ENCODE data around the gene VAV3.

The VAV3 gene

GRCh38 chr1:107838056-107838455, 126.9 kb downstream of the VAV3 start:
- no peak for DNase-seq
- Histone ChIP-seq H3K27me3 (replicated peaks) (no peaks in the 10 kb centered on the region), H3K27ac (no peak overlapping the region), H3K36me3 (replicated peaks) (no peaks in the 10 kb centered on the region), H3K4me3 (ENCODE audit: low read depth, low read length) (no peak overlapping the region)
- no peak for TF ChIP-seq CTCF (IDR thresholded peaks at IDR 0.05; ENCODE audit: low read depth, low read length, missing control alignments)
- in situ Hi-C loops (cut with HindIII; ENCODE audit: low pct_ligation_motif_present, low sequenced_read_pairs) = no loop called here

- no peak for DNase-seq
- Histone ChIP-seq H3K36me3 (replicated peaks) (no peaks in the 10 kb centered on the region), H3K27me3 (replicated peaks) (no peaks in the 10 kb centered on the region), H3K27ac (no peak overlapping the region), H3K4me3 (ENCODE audit: low read depth, low read length) (no peak overlapping the region)
- in situ Hi-C loops (cut with HindIII; ENCODE audit: low pct_ligation_motif_present, low sequenced_read_pairs) = no loop called here
- no peak for TF ChIP-seq CTCF (IDR thresholded peaks at IDR 0.05; ENCODE audit: low read depth, low read length, missing control alignments)
Observed at GRCh38 chr1:107835151-107835670, 129.8 kb downstream of the VAV3 start.

- Histone ChIP-seq H3K27ac (no peak overlapping the region), H3K27me3 (replicated peaks) (no peaks in the 10 kb centered on the region), H3K36me3 (replicated peaks) (no peaks in the 10 kb centered on the region), H3K4me3 (ENCODE audit: low read depth, low read length) (no peak overlapping the region)
- TF ChIP-seq CTCF (IDR thresholded peaks at IDR 0.05; ENCODE audit: low read depth, low read length, missing control alignments) = no peak
- no peak for DNase-seq
- in situ Hi-C loops (cut with HindIII; ENCODE audit: low pct_ligation_motif_present, low sequenced_read_pairs) = no loop called here
Observed at GRCh38 chr1:107833061-107833460, 131.9 kb downstream of the VAV3 start.

DNA sequence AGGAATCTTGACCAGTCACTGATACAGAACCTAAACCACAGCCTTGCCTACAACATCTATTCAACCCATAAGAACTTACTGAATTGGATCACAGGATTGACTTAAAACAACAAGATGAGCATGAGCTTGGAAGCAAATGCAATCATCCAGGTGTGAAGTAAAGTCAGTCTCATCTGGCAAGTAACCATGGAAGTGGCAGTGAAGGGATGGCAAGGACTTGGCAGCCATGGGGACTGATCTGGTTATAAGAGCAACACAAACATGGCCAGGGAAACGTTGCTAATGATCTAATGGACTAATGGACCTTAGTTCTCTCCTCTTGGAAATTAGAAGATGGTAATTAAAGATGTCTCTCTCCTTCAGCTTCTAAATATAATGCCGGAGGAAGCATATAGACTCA, 133.1 kb downstream of the VAV3 start:
- no peak for DNase-seq
- Histone ChIP-seq H3K27me3 (replicated peaks) (no peaks in the 10 kb centered on the region), H3K27ac (no peak overlapping the region), H3K36me3 (replicated peaks) (no peaks in the 10 kb centered on the region), H3K4me3 (ENCODE audit: low read depth, low read length) (no peak overlapping the region)
- in situ Hi-C loops (cut with HindIII; ENCODE audit: low pct_ligation_motif_present, low sequenced_read_pairs) = no loop called here
- no peak for TF ChIP-seq CTCF (IDR thresholded peaks at IDR 0.05; ENCODE audit: low read depth, low read length, missing control alignments)

DNA sequence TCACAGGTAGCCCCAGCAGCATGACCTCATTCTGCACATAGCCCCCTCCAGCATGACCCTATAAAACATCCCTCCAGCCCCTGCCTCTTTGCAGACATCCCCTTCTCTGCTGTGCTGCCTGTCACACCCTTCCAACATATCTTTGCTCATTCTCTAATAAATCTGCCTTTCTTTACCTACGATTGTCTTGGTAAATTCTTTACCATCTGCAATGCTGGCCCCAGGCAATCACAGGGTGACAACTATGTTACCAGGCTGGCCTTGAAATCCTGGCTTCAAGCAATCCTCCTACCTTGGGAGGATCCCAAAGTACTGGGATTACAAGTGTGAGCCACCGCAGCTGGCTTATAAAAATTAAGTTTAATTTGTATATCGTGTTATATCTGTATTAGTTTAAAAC, 134.5 kb downstream of the VAV3 start:
- in situ Hi-C loops (cut with HindIII; ENCODE audit: low pct_ligation_motif_present, low sequenced_read_pairs) = no loop called here
- Histone ChIP-seq H3K27me3 (replicated peaks) (no peaks in the 10 kb centered on the region), H3K27ac (no peak overlapping the region), H3K36me3 (replicated peaks) (no peaks in the 10 kb centered on the region), H3K4me3 (ENCODE audit: low read depth, low read length) (no peak overlapping the region)
- no peak for TF ChIP-seq CTCF (IDR thresholded peaks at IDR 0.05; ENCODE audit: low read depth, low read length, missing control alignments)
- no peak for DNase-seq

GRCh38 chr1:107830075-107830474, 134.9 kb downstream of the VAV3 start:
- Histone ChIP-seq H3K27me3 (replicated peaks) (no peaks in the 10 kb centered on the region), H3K4me3 (ENCODE audit: low read depth, low read length) (no peak overlapping the region), H3K36me3 (replicated peaks) (no peaks in the 10 kb centered on the region), H3K27ac (no peak overlapping the region)
- no peak for TF ChIP-seq CTCF (IDR thresholded peaks at IDR 0.05; ENCODE audit: low read depth, low read length, missing control alignments)
- in situ Hi-C loops (cut with HindIII; ENCODE audit: low pct_ligation_motif_present, low sequenced_read_pairs) = no loop called here
- DNase-seq = no peak
